HG03039 (cell line): ENCODE measurements around the gene ADGRV1.

Experiments used
- ATAC-seq: cut with Tn5 transposase; IDR thresholded peaks from one replicate; pipeline ENCODE4 v1.9.1; 2021; ENCODE audit warnings: mild to moderate bottlenecking, moderate library complexity; ENCODE audit not compliant: unreplicated experiment

Gene ADGRV1

GRCh38 chr5:91145333-91145620 lies 586.7 kb downstream of the ADGRV1 start:
- ATAC-seq, result no peak

DNA sequence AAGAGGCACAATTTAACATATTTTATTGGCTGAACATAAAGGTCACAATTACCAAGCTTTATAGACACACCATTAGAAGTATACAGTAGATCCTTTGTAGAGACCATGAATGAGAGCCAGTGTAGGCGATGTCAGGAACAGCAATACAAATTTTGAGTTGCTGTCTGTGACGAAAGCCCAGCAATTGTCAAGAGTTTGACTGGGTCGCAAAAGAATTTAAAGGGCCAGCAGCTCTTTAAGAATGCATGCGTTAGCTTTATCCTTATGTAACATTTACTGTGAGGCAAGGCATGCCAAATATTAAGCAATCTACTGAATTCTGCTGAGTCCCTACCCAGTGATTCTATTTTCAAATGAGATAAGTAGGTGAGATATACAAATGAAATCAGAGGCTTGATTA lies 587.6 kb downstream of the ADGRV1 start:
- ATAC-seq, result no peak

GRCh38 chr5:91146905-91147600 lies 588.5 kb downstream of the ADGRV1 start:
- ATAC-seq, result no peak

DNA sequence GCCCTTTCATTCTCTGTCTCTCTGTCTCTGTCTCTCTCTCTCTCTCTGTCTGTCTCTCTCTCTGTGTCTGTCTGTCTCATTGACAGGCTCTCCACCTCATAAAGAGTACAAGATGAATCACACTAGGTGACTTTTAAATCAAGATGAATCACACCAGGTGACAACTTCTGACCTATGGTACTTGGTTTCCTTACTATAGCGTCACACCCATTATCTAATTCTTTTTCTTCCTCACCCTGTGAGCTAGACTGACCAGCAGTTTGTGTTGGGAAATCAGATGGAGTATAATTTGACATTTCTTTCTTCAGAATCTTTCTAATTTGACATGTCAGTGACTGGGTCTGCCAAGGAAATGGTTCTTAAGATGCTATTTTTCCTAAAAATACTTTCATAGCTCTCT lies 591.6 kb downstream of the ADGRV1 start:
- ATAC-seq, result no peak

GRCh38 chr5:91150636-91151035 lies 592.0 kb downstream of the ADGRV1 start:
- ATAC-seq, result no peak

GRCh38 chr5:91151947-91152346 lies 593.4 kb downstream of the ADGRV1 start:
- ATAC-seq, result no peak

DNA sequence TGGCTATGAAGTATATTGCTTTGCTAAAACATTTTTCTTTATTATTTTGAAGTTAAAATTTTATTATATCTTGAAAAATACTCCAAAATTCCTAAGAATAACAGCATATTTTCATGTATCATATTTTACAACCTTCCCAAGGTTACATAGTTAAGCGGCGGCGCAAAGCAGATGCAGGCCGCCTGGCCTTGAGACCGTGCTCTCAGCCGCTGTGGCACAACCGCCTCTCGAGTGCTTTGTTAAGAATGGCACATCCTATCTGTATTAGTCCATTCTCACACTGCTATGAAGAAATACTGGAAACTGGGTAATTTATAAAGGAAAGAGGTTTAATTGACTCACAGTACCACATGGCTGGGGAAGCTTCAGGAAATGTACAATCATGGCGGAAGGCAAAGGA lies 595.7 kb downstream of the ADGRV1 start:
- no peak for ATAC-seq

GRCh38 chr5:91155274-91155673 lies 596.7 kb downstream of the ADGRV1 start:
- ATAC-seq, result no peak

- ATAC-seq, result no peak
Observed at GRCh38 chr5:91156242-91156641, 597.6 kb downstream of the ADGRV1 start.

GRCh38 chr5:91158011-91158410 lies 599.4 kb downstream of the ADGRV1 start:
- no peak for ATAC-seq

DNA sequence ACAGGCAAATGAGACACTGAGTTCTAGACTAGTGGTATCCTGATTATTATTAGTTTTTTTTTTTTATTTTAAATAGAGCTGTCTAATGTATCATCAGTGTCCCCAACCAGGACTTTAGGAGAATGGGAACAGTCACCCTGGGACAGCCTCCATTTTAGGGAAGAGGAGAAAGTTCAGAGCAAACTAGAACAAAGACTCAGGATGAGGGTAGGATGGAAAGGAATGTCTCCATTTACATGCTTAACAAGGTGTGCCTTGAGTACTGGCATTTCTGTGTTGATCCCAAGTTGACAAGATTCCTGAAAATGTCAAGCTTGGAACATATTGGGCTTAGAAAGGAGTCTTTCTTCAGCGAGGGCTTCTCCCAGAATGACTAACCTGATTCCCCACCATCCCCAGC lies 601.0 kb downstream of the ADGRV1 start:
- no peak for ATAC-seq

- no peak for ATAC-seq
Observed at GRCh38 chr5:91160714-91161285, 602.2 kb downstream of the ADGRV1 start.

- ATAC-seq, result peak; percentile 100
Observed at GRCh38 chr5:91162534-91163381, 604.2 kb downstream of the ADGRV1 start.

GRCh38 chr5:91164424-91164823 lies 605.8 kb downstream of the ADGRV1 start:
- ATAC-seq, result no peak

DNA sequence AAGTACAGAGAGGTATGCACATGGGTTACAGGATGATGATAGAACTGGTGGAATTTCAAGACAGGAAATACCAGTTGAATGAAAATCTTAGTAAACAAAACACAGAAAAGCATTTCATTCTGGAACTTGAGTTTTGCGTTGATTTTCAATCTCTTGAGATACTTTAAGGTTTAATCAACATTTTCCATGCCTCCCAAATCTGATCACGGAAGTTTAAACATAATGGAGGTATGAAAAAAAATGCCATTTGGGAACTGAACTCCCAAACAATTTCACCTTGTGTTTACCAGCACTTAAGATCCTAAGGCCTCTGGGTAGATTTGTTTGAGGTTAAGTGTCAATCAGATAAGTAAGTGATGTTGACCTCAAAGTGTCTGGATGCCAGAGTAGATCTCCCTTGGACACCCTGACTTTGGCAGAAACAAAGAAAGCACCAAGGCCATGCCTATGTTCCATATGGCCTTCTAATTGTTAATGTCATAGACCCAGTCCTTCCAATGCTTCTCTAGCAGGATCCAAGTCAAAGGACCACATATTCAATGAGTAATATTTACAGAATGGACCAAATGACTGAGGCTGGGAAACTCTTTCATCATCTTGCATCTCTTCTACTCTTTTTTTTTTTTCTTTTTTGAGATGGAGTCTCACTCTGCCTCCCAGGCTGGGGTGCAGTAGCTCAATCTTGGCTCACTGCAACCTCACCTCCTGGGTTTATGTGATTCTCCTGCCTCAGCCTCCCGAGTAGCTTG lies 607.6 kb downstream of the ADGRV1 start:
- no peak for ATAC-seq

DNA sequence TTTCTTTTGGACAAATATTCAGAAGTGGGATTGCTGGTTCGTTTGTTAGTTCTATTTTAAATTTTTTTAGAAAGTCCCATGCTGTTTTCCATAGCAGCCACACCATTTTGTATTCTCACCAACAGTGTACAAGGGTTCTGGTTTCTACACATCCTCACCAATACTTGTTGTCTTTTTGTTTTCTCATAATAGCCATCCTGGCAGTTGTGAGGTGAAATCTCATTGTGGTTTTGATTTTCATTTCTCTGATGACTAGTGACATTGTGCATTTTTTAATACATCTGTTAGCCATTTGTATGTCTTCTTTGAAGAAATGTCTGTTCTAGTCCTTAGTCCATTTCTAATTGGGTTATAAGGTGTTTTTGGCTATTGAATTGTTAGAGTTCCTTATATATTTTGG lies 610.3 kb downstream of the ADGRV1 start:
- ATAC-seq, result no peak

DNA sequence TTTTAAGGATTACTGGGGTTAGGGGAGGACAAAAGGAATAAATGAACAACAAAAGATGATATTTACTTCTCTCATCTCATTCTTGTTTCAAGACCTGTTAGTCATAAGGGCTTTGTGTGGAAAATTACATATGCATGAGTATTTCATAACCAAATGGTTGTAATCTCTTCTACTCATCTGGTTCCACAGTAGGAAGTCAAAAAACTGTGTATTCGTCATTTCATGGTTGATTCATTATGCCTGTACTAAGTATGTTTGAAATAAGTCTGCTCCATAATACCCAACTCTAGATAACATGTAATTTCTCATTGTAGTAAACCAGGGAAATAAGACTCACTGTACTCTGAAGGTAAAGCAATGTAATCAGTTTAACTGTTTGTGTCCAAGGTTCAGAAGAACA lies 611.7 kb downstream of the ADGRV1 start:
- ATAC-seq, result no peak

GRCh38 chr5:91171322-91171721 lies 612.7 kb downstream of the ADGRV1 start:
- no peak for ATAC-seq

GRCh38 chr5:91174396-91174795 lies 615.8 kb downstream of the ADGRV1 start:
- ATAC-seq, result no peak

- ATAC-seq, result no peak
Observed at GRCh38 chr5:91175708-91176107, 617.1 kb downstream of the ADGRV1 start.

GRCh38 chr5:91176288-91177016 lies 617.9 kb downstream of the ADGRV1 start:
- ATAC-seq, result no peak
